SK-MEL-5 (cell line): Measurements from ENCODE around the gene EVL. TPM values are rescaled to one million over a fixed set of nuclear protein-coding genes. Genes with fewer than 3 reads are reported as not detected.

Experiments used
- DNase-seq: peaks from one replicate; pipeline ENCODE4 v3.0.0-alpha.2; 2016; ENCODE audit warnings: low read depth, low spot score
- in situ Hi-C: cut with HindIII; loops from 2 replicates; pipeline ENCODE4 v1.10.0; 2016; ENCODE audit warnings: low sequenced_read_pairs, high pct_unique_total_duplicates, low pct_unique_long_range_greater_than_20kb
- total RNA-seq: library from RNA; depleted of rRNA; stranded (reverse); fragments of >200 nt; shearing (Covaris generic); gene quantifications from 2 replicates; pipeline ENCODE4 v1.2.3, GENCODE V29; 2014

Gene EVL
- total RNA-seq, 1 experiment from 2014 or later, result 22.1 TPM

GRCh38 chr14:100075681-100076080 is 10.5 kb downstream of the EVL start:
- in situ Hi-C loops, result no loop called here
- no peak for DNase-seq

GRCh38 chr14:100076133-100076532 is 10.9 kb downstream of the EVL start:
- peak; percentile 73 for DNase-seq
- in situ Hi-C loops, result no loop called here

- in situ Hi-C loops, result no loop called here
- peak; percentile 13 for DNase-seq
Observed at GRCh38 chr14:100076606-100077005, 11.4 kb downstream of the EVL start.

GRCh38 chr14:100077441-100077840 is 12.2 kb downstream of the EVL start:
- no peak for DNase-seq
- in situ Hi-C loops, result no loop called here

GRCh38 chr14:100078216-100078803 is 13.1 kb downstream of the EVL start:
- no peak for DNase-seq
- in situ Hi-C loops, result no loop called here

GRCh38 chr14:100078997-100079725 is 13.9 kb downstream of the EVL start:
- in situ Hi-C loops, result no loop called here
- peak; percentile 10 for DNase-seq

GRCh38 chr14:100079726-100080005 is 14.4 kb downstream of the EVL start:
- in situ Hi-C loops, result no loop called here
- DNase-seq, result no peak

- in situ Hi-C loops, result no loop called here
- no peak for DNase-seq
Observed at GRCh38 chr14:100080206-100080605, 15.0 kb downstream of the EVL start.

- DNase-seq, result no peak
- in situ Hi-C loops, result no loop called here
Observed at GRCh38 chr14:100081997-100082625, 16.9 kb downstream of the EVL start.

- in situ Hi-C loops, result no loop called here
Observed at GRCh38 chr14:100082723-100083122, 17.5 kb downstream of the EVL start.

GRCh38 chr14:100083706-100084105 is 18.5 kb downstream of the EVL start:
- in situ Hi-C loops, result no loop called here
- DNase-seq, result no peak

More at GRCh38 chr14:100082723-100083122, 17.5 kb downstream of the EVL start:
- no peak for DNase-seq

- no peak for DNase-seq
- in situ Hi-C loops, result no loop called here
Observed at GRCh38 chr14:100084591-100084990, 19.4 kb downstream of the EVL start.

GRCh38 chr14:100085462-100085861 is 20.2 kb downstream of the EVL start:
- no peak for DNase-seq
- in situ Hi-C loops, result no loop called here

GRCh38 chr14:100086361-100086760 is 21.1 kb downstream of the EVL start:
- DNase-seq, result no peak
- in situ Hi-C loops, result no loop called here

GRCh38 chr14:100088226-100088625 is 23.0 kb downstream of the EVL start:
- in situ Hi-C loops, result no loop called here
- DNase-seq, result no peak

GRCh38 chr14:100091386-100091785 is 26.2 kb downstream of the EVL start:
- in situ Hi-C loops, result no loop called here

GRCh38 chr14:100092832-100093231 is 27.6 kb downstream of the EVL start:
- in situ Hi-C loops, result no loop called here
- no peak for DNase-seq

More at GRCh38 chr14:100091386-100091785, 26.2 kb downstream of the EVL start:
- DNase-seq, result no peak

- in situ Hi-C loops, result no loop called here
- DNase-seq, result no peak
Observed at GRCh38 chr14:100093319-100093718, 28.1 kb downstream of the EVL start.

- in situ Hi-C loops, result no loop called here
- DNase-seq, result no peak
Observed at GRCh38 chr14:100096656-100097055, 31.4 kb downstream of the EVL start.
